A549 treated with DMSO at 1 μM for 4 hours (cell line): ENCODE results near the gene AK8. TPM values are rescaled to one million over a fixed set of nuclear protein-coding genes. Genes with fewer than 3 reads are reported as not detected.

ENCODE experiments used
- total RNA-seq: library from RNA; stranded (reverse); fragments of 200-300 nt; extraction: Qiagen RNA extraction; gene quantifications from 5 replicates; pipeline ENCODE4 v1.2.3, GENCODE V29; 2022; ENCODE audit warnings: low read depth

Gene AK8
- total RNA-seq = 0.74 to 1.5 TPM (median 0.89 TPM) in 5 replicates

GRCh38 chr9:132877824-132878694 lies at the start of gene AK8:
AK8 (minus strand) TSS chr9:132878284; CDS start chr9:132878255, 29 bp downstream.

GRCh38 chr9:132878695-132879456 lies 792 bp upstream of the AK8 start, which contains the start of gene SPACA9:
SPACA9 (plus strand) TSS chr9:132878898; CDS start chr9:132883948, 5,050 bp downstream.

Other genes with a start within 250 kb of the AK8 start
- 25.6 to 31.3 TPM (median 29.0 TPM) in 5 replicates for gene DDX31, start 208.3 kb downstream of the AK8 start, total RNA-seq
- gene GTF3C4, start 207.8 kb downstream of the AK8 start, total RNA-seq = 20.5 to 24.1 TPM (median 21.8 TPM) in 5 replicates
- 3.8 to 5.2 TPM (median 4.7 TPM) in 5 replicates for gene SPACA9, start 614 bp upstream of the AK8 start, total RNA-seq
- 16.2 to 19.7 TPM (median 17.9 TPM) in 5 replicates for gene TSC1, start 66.3 kb upstream of the AK8 start, total RNA-seq
- 0.06 to 0.15 TPM (median 0.06 TPM) in 3 of 5 replicates, not detected in the others for gene GFI1B, start 100.4 kb upstream of the AK8 start, total RNA-seq
- 63.7 to 72.7 TPM (median 68.3 TPM) in 5 replicates for gene GTF3C5, start 152.7 kb upstream of the AK8 start, total RNA-seq
- 0.38 to 1.0 TPM (median 0.65 TPM) in 5 replicates for gene CEL, start 183.7 kb upstream of the AK8 start, total RNA-seq
- 24.4 to 27.8 TPM (median 25.1 TPM) in 5 replicates for gene RALGDS, start 243.0 kb upstream of the AK8 start, total RNA-seq